Sigmoid colon (tissue), 4 donors: ENCODE results near the gene OR4C3.

Experiments used
- CTCF ChIP-seq, 4 experiments: fragments of 450-650 bp in 3 of 4; fragments of 200-600 bp in 1 of 4; IDR thresholded peaks; one replicate each; pipeline ENCODE4 v1.5.1; 2016 to 2019; ENCODE audit warnings: antibody characterized with exemption in 4 of 4, mild to moderate bottlenecking in 3 of 4, moderate library complexity in 2 of 4
- EP300 ChIP-seq, 4 donors: sonication (generic); formaldehyde crosslinking; IDR thresholded peaks; one replicate each; pipeline ENCODE4 v1.6.1; 2017; ENCODE audit warnings: antibody characterized with exemption in 4 of 4
- POLR2A ChIP-seq, 2 donors: fragments of 450-650 bp; IDR thresholded peaks; one replicate each; pipeline ENCODE4 v1.6.1; 2016; ENCODE audit warnings: antibody characterized with exemption in 2 of 2, mild to moderate bottlenecking in 2 of 2, moderate library complexity in 2 of 2

- TF ChIP-seq CTCF (IDR thresholded peaks at IDR 0.05) (no peak), POLR2A (IDR thresholded peaks at IDR 0.05) (no peak), EP300 (IDR thresholded peaks at IDR 0.05) (no peak)
Observed at GRCh38 chr11:48354677-48355076, 30.0 kb downstream of the OR4C3 start.
